ENCODE measurements around the gene LGALS7. TPM values are rescaled to one million over a fixed set of nuclear protein-coding genes. Genes with fewer than 3 reads are reported as not detected.
"Not testable (repeated sequence)": the region's sequence is repeated elsewhere in the genome, so short reads cannot be mapped to it uniquely, and the experiment has no call there.

LGALS7 gene
- total RNA-seq, 1 donor from 2014 or later: not detected

GRCh38 chr19:38801359-38802095 lies 28.2 kb upstream of the LGALS7 start:
- Mint-ChIP-seq H3K4me3 (ENCODE audit: low read depth) (no peak overlapping the region), H3K27ac (no peak overlapping the region), H3K27me3 (no peaks in the 10 kb centered on the region), H3K9me3 (ENCODE audit: low read depth) (no peaks in the 10 kb centered on the region), H3K36me3 (ENCODE audit: insufficient read depth) (no peaks in the 10 kb centered on the region), H3K4me1 (ENCODE audit: low read depth) (no peaks in the 10 kb centered on the region)
- TF ChIP-seq CTCF (IDR thresholded peaks at IDR 0.05; ENCODE audit: unreplicated experiment): no peak
- no peak for DNase-seq (ENCODE audit: low spot score, unreplicated experiment)

- no peak overlapping the region for H3K4me3 Mint-ChIP-seq (ENCODE audit: low read depth)
- TF ChIP-seq CTCF (IDR thresholded peaks at IDR 0.05; ENCODE audit: unreplicated experiment): no peak
- no peaks in the 10 kb centered on the region for H3K27me3 Mint-ChIP-seq
- no peaks in the 10 kb centered on the region for H3K9me3 Mint-ChIP-seq (ENCODE audit: low read depth)
- no peak for DNase-seq (ENCODE audit: low spot score, unreplicated experiment)
- no peaks in the 10 kb centered on the region for H3K36me3 Mint-ChIP-seq (ENCODE audit: insufficient read depth)
- H3K27ac Mint-ChIP-seq: no peak overlapping the region
- H3K4me1 Mint-ChIP-seq (ENCODE audit: low read depth): no peaks in the 10 kb centered on the region
These were observed 27.4 kb upstream of the LGALS7 start for GRCh38 chr19:38800577-38801347.

- no peak overlapping the region for H3K27ac Mint-ChIP-seq
- no peaks in the 10 kb centered on the region for H3K9me3 Mint-ChIP-seq (ENCODE audit: low read depth)
- no peaks in the 10 kb centered on the region for H3K4me1 Mint-ChIP-seq (ENCODE audit: low read depth)
These were observed 25.8 kb upstream of the LGALS7 start for GRCh38 chr19:38799104-38799503.

GRCh38 chr19:38797781-38798180 lies 24.5 kb upstream of the LGALS7 start:
- not testable (repeated sequence) for DNase-seq (ENCODE audit: low spot score, unreplicated experiment); H3K27ac Mint-ChIP-seq; H3K4me3 Mint-ChIP-seq (ENCODE audit: low read depth); H3K9me3 Mint-ChIP-seq (ENCODE audit: low read depth); H3K36me3 Mint-ChIP-seq (ENCODE audit: insufficient read depth); H3K4me1 Mint-ChIP-seq (ENCODE audit: low read depth); H3K27me3 Mint-ChIP-seq

More at GRCh38 chr19:38799104-38799503, 25.8 kb upstream of the LGALS7 start:
- H3K36me3 Mint-ChIP-seq (ENCODE audit: insufficient read depth): no peaks in the 10 kb centered on the region
- peaks cover under 1% of the 10 kb centered on the region for H3K27me3 Mint-ChIP-seq
- DNase-seq (ENCODE audit: low spot score, unreplicated experiment): no peak
- no peak overlapping the region for H3K4me3 Mint-ChIP-seq (ENCODE audit: low read depth)
- no peak for TF ChIP-seq CTCF (IDR thresholded peaks at IDR 0.05; ENCODE audit: unreplicated experiment)

- H3K9me3 Mint-ChIP-seq (ENCODE audit: low read depth): no peaks in the 10 kb centered on the region
These were observed 22.8 kb upstream of the LGALS7 start for GRCh38 chr19:38796154-38796553.

More at GRCh38 chr19:38796154-38796553, 22.8 kb upstream of the LGALS7 start:
- Mint-ChIP-seq H3K4me1 (ENCODE audit: low read depth) (no peaks in the 10 kb centered on the region), H3K27me3 (peaks cover 3% of the 10 kb centered on the region), H3K4me3 (ENCODE audit: low read depth) (no peak overlapping the region), H3K36me3 (ENCODE audit: insufficient read depth) (no peaks in the 10 kb centered on the region), H3K27ac (no peak overlapping the region)
- DNase-seq (ENCODE audit: low spot score, unreplicated experiment): no peak
- TF ChIP-seq CTCF (IDR thresholded peaks at IDR 0.05; ENCODE audit: unreplicated experiment): no peak
